Activated CD4-positive, CD25-positive, alpha-beta regulatory T cell treated with anti-CD3 and anti-CD28 coated beads, Interleukin-2, amount 50 U/mL, for 16 hours (primary cell): ENCODE results near the gene SMOC1.

Experiments
- DNase-seq: peaks from one replicate; pipeline ENCODE4 v3.0.0-alpha.2; 2020; ENCODE audit warnings: low read depth, low spot score

The SMOC1 gene

DNA sequence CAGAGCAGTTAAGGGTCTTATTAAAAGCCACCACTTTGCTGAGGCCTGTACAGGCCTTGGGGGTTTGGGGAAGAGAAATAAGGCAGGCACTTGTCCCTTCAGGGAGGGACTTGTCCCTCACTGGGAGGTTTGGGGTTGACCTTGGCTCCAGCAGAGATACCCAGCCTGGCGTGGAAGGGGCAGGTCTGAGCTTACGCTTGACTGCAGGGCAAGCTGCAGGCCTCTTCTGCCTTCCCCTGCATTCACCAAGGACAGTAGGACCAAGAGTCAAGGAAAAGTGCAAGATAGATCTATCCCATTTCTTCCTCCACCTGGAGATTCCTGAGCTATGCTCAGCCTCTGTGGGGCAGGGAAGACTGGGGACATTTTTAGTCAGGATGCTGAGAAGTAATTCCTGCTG, 154.3 kb downstream of the SMOC1 start:
- DNase-seq, result no peak

DNA sequence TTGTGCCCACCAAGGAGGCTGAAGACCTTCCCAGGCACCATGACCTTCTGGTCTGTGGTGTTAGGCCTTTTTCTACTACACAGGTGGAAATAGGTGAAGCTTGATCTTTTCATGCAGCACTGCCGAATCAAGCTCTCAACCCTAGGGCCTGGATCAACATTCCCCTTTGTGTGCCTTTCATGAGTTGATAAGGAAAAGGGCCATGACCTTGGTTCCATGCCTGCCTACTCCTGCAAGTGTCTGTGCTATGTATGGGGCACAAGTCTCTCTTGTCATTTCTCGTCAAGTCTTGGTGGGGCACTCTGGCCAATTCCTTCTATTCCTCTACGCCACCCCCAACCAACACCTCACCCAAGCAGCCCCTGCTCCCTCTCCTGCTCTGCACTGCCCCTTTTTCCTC, 155.0 kb downstream of the SMOC1 start:
- no peak for DNase-seq

DNA sequence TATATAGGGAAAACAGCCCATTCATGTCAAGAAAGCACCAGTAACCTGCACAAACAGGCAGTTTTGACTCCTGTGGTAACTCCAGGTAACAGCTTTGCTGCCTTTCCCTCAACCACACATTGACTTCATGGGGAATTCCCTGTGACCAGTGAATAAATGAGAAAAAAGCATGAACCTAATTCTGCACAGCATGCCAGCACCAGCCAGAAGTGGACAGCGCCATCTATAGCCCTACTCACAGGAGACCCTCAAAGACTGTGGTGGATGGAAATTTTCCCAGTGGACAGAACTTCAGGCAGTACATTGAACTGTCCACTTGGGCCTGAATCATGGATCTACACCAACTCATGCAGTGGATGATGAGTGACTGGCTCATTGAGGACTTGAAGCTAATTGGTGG, 157.4 kb downstream of the SMOC1 start:
- DNase-seq, result no peak

DNA sequence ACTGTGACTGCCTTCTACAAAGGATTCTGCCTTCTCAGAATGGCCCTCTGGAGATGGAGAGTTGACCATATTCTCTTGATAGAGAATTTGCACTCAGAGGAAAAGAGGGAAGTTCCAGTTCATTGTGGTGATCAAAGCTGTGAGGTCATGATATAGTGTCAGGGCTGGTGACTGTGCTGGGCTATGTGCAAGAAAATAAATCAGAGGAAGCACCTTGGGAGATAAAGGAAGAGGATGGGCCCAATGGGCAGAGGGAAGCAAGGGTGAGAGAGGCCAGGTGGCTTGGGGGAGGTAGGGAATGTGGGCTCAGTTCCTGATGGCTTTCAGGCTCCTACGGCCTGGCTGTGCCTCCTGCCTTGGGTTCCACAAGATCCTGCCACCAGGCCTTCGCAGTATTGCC, 163.8 kb downstream of the SMOC1 start:
- no peak for DNase-seq

DNA sequence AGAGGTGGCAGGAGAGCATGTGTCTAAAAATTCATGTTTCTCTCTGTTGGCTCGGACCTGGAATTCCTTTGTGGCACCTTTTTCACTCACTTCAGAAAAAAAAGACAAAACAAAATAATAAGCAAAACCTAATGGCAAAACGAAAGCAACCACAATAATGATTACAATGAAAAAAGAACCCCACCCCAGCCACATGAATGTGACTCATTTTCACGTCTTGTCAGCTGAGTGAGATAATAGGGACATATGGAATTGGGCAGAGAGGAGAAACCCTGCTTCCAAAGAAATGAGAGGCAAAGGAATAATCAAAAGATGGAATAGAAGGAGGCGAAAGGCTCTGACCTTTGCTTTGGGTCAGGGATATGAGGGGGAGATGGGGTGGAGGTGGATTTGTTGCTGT, 166.1 kb downstream of the SMOC1 start:
- no peak for DNase-seq

DNA sequence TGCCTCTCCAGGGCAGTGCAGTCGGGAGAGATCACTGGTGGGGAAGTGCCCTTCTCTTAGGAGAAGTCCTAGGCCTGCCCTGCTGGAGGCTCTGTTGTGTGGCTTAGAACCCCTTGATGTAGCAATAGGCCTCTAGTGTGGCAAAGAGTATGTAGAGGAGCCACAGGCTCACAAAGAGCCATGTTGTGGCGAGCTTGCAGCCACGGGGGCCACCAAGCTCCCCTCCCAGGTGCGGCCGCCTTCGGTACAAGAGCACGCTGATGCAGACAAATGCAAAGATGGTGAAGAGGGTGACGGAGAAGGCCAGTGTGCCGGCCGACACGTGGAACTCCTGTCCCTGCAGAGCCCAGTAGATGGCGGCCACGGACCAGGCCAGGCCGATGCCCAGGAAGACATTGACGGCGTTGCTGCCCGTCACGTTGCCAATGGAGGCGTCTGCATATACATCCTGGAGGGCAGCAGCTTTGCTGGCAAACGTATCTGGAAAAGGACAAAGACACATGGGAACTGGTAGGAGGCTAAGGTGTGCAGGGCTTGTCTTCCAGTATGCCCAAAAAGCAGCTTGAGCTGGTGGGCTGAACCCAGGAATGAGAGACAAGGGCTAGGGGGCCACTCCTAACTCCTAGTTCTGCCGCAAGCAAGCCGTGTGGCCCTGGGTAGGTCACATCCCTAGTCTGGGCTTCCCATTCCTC, 166.8 kb downstream of the SMOC1 start:
- no peak for DNase-seq

DNA sequence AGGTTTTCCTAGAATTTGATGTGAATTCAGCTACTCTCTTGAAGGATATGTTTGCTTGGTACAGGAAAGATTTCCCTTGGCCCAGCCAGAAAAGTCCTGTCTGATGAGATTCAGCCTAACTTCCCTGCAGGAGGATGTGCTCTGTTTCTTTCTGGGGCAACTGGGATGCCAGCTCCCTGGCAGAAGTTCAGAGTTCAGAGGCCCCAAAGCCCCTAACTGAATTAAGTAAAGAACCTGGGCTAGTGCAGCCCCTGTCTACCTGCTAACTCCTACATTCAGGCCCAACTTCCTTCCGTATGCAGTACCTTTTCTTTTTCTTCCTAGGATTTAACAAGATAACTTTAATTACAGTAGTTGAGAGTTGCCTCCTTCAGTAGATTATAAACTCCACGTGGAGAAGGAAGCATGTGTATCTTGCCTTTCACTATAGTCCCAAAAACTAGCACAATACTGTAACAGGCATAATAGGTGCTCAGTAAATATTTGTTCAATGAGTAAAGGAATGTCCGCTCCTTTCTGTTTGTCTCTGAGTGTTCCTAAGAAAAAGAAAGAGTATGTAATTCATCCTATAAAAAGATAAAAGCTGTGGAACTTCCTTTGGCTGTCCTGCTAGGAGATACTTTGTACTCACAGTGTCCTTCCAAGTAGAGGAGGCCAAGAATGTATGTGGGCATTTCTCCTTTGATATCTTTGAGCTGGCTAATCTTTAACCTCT, 168.5 kb downstream of the SMOC1 start:
- no peak for DNase-seq

DNA sequence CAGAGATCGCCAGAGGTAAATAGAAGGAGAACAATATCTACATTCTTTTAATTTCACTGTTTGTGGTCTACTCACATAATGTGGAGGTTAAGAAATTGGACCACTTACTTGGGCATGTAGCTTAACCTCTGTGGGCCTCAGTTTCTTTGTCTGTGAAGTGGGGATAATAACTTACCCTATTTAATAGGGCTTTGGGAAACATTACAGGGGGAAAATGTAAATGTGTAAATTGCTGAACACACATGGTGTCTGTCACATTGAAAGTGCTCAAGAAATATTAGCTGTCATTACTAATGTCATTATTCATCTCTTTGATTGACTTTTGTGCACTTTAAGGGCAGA, 169.1 kb downstream of the SMOC1 start:
- DNase-seq, result no peak

DNA sequence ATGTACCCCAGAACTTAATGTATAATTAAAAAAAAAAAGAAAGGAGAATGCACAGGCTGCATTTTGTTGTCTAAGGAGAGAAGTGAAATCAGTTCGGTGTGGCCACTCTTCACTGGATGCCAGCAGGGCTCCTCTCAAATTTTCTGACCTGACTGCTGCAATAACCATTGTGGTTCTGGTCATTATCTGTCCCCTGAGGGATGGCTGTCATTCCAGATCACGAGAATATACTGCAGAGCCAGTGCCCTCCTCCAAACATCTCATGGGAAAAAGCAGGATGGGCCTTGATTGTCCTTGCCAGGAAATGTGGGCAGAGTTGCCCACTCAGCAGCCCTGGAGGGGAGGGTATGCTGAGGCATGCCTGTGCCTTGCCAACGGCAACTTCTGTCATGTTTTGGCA, 170.4 kb downstream of the SMOC1 start:
- no peak for DNase-seq

DNA sequence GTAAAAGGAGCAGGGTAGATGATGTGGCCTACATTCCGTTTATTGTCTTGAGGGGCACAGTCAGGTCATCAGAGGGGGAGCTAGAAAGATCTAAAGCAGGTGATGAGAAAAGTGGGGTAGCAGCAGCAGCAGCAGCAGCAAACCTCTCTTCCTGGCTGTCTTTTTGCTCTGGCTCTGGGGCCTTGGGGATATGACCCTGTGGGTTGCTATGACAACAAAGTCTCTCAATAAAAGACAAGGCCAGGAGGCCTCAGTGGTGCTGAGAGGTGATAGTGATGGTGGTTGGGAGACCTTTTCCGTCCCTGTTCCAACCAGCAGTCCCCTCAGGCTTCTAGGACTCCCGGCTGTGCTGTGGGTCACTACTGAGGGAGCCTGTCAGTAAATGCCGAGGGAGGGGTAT, 170.9 kb downstream of the SMOC1 start:
- no peak for DNase-seq

DNA sequence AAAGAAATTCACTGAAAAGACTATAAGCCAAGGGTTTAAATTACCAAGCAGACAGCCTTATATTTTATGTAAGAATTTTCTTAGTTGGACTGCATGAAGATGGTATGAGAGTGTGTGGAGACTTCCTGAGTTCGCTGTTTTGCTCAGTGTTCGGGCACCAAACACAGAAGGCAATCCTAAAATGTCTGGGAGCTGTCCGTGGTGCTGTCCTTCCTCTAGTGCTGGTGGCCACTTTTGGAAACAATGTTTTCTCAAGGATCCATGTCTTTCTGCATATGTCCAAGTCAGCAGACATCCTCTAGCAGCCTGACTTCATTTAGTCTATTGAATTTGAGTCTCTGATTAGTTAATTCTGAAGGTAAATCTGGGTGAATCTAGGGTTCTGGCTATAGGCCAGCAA, 173.8 kb downstream of the SMOC1 start:
- no peak for DNase-seq

DNA sequence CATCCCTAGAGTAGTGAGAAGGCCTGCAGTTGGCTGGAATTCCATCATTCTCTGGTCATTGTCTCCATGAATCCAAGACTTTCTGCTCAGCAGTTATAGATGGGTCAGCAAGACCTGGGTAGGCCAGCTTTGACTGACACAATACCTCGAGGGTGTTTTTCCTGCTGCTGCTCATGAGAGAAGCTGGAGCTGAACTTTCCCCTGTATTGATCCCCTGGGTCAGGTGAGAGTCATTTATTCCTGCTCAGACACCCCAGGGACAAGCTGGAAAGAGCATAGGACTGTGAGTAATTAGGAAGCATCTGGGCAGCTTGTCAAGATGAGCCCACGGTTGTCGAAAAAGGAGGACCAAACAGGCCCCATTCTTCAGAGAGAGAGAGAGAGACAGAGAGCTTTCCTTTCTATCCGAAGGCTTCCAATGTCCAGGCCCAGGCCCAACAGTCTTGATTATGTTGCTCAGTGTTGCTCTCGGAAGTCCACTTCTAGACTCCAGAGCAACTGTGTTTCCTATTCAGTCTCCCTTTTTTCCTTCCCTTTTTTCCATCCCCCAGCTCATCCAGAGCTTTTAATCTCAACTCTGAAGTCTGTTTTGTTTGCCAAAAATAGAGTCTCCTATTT, 178.4 kb downstream of the SMOC1 start:
- DNase-seq, result no peak

DNA sequence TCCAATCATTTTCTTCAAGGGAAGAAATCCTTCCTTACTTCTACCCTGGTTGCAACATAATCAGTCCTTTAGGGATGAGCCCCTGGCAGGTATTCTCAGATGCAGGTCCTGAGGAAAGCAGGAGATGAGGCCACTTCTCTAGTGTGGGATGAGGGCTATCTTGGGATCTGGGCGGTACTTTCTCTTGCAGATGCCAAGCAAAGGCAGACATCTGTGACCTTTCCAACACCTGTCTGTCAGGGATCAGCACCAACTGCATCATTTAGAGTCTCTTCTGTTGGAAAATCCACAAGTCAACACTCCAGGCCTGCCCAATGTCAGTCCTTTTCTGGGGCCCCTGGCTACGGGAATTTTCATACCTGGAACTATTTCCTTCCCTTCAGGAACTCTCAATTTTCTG, 180.3 kb downstream of the SMOC1 start:
- no peak for DNase-seq

DNA sequence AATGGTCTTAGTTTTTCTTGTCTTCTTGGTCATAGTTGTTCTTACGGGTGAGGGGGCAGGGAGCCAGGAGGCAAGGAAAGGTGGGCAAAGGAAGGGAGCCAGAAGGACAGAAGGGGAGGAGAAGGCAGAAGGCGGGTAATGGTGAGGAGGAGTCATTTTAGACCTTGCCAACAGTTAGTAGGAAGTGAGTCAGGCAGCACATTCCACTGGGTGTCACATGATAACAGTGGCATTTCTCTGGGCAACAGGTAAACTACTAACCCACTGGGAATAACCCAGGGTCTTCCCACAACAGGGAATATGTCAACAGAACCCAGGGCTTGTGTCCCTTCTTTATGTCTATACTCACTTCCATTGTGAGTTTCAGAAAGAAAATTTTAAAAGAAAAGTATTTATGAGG, 181.9 kb downstream of the SMOC1 start:
- no peak for DNase-seq

DNA sequence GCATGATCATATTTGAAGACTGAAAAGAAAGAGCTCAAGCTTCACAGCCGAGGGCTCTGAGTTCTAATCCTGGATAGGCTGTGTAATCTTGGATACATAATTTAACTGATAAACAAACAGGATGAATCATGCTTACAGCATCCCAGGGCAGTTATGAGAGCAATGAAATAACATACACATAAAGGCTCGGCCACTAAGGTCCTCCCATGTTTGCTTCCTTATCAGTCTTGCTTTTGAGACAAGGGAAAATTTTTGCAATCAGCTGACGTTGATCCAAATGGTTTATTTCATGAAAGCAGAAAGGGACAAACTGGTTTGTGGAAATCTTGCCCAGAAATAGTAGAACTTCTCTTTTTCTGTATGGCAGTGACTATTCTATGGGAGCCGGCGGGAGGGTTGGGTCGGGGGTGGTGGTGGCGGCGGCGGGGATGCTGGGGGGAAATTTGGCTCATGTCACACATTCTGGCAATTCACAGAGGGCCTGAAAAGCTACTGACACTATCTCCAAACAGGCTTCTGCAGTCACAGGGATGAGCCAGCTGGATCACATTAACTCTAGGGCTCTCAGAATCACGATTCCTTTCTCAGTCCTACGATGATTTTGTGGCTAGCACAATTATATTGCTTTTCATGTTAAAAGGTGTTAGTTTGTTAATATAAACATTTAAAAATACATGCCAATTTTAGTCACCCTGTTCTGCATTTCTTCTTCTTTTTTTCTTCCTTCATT, 185.1 kb downstream of the SMOC1 start:
- no peak for DNase-seq

DNA sequence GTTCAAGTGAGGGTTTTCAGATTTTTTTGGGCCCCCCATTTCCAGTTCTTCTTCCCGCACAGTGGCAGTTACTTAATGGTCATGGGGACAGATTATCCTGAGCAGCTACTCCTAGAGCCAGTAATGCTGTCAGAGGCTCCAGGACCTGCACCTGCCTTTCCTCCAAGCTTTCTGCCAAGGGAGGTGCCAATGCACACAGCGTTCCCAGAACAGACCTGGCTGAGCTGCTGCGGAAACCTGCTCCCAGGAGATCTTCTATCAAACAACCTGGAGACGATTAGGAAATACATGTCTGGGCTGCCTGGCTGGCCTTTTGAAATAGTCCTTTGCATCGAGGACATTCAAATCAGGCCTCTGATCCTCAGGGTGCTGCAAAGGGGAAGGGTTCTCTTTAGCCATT, 188.6 kb downstream of the SMOC1 start:
- DNase-seq, result no peak

DNA sequence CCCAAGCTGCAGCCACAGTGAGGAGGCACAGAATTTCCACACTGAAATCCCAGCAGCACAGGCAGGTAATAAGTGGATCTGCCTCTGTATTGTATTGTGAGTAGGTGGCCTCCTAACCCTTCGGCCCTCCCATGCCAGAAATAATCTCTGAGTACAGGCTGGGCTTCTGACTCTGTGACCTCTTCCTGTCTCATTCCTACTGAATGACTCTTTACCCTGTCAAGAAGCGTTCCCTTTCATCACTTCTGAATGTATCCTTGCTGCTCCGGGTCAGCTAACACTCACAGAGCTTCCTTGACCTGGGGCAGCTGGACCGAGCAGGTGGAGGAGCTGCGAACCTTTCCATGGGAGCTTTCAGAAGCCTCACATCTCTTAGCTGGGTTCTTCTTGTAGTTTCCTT, 190.0 kb downstream of the SMOC1 start:
- DNase-seq, result no peak

DNA sequence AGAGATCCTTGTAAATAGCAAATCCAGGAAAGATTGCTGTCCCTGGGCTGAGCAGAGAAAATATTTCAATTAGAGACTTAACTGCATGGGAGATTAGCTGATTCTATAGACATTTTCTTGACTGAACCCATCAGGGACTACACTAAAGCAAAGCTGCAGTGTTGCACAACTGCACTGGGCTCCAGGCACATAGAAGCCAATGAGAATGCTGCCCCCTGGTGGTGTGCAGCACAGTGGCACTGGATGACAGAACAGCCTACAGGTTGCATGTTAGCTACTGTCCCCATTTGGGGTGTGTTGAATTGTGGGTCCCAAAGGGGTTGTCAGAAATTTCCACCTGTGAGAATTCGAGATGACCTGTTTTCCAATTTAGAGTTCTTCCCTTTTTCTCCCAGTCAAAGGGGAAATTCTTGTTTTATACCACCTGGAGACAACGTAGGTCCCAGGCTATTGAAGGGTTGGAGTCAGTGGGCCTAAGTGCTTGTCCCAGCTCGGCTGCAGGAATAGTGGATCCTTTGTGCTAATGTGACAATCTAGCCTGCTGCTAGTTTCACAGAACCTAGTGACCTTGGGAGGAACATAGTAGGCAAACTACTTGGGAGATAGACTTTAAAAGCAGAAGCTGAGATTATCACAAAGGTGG, 194.8 kb downstream of the SMOC1 start:
- no peak for DNase-seq

DNA sequence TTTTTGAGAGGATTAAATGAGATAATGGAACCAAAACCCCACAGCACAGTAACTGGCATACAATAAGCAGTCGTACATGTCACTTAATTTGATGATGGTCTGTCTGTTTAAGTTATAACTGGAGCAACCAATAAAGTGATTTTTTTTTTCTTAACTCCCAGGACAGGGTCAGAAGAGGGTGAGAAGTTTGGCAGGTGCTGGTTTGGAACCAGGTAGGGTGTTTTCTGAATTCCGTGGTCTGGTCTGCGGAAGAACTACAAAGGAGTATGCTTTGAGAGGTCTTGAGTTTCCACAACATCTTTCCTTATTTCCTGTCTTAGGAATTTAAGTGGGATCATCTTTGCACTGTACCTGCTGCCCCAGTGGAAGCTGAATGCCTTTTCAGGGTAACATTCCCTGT, 197.8 kb downstream of the SMOC1 start:
- no peak for DNase-seq

DNA sequence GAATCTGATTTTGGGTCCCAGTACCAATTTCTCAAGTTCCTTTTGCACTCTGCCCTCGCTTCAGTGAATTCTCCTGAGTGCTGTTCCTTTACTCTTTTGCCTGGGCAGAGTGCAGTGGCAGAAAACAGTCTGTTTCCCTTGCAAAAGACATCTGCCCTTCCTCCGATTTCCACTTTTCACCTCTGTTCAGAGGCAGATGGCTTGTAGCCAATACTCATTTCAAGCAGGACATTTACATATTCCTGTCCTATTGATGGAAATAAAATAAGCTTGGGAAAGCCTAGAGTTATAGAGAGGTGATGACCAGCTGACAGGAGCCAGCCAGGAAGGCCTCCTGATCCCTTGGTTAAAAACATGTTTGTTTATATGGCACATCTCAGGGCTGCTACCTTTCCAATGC, 198.5 kb downstream of the SMOC1 start:
- DNase-seq, result no peak

DNA sequence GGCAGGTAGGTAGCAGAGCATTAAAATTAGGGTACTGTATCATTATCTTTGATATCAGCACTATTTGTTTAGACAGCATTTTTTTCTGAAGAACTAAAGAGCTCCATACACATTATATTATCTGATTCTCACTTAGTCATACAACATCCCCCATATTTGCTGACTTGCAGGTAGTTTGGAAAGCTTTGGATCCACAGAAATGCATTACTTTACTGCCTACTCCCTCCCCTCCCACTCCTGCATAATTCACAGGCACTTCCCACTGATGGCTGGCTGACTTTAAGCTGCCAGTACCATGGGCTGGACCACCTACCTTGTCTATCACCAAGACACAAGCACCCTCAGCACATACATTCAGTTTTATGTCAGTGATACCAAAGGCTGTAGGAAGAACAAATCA, 199.1 kb downstream of the SMOC1 start:
- DNase-seq, result no peak

DNA sequence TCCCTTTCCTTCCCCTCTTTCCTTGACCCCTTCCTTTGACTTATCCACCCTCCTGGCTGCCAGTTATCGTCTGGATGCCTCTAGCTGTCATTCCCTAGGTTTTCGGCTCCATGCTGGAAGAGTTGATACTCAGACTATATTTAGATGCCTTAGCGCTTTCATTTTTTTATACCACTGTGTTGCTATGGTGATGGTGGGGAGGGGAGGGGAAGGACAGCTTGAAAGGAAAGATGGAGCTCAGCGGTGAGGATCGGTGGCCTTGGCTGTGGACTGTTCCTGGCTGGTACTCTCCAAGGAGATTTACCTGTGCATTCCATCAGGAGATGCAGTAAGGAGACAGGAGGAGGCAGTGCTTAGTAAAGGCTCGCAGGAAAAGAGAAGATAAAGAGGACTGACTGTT, 200.9 kb downstream of the SMOC1 start:
- no peak for DNase-seq
